ELF-1 (cell line): ENCODE measurements around the gene SPACA4.
A peak's percentile ranks its signal among the peaks of the same experiment; 100 is the strongest.
"Not testable (repeated sequence)": the region's sequence is repeated elsewhere in the genome, so short reads cannot be mapped to it uniquely, and the experiment has no call there.

Source experiments
- DNase-seq: peaks from one replicate; pipeline ENCODE4 v3.0.0-alpha.2; 2016; ENCODE audit warnings: low read depth, low spot score

SPACA4 gene

GRCh38 chr19:48618278-48618915 is 11.9 kb downstream of the SPACA4 start:
- no peak for DNase-seq

- peak; percentile 99 for DNase-seq
These were observed 12.6 kb downstream of the SPACA4 start, which contains the start of the genes RPL18 and SPHK2 for GRCh38 chr19:48618916-48619691. RPL18 (minus strand) TSS chr19:48619178; CDS start chr19:48619143, 35 bp downstream. SPHK2 (plus strand) TSS chr19:48619506; CDS start chr19:48620515, 1,009 bp downstream.

- no peak for DNase-seq
These were observed 13.4 kb downstream of the SPACA4 start for GRCh38 chr19:48619692-48620585.

GRCh38 chr19:48623556-48624066 is 17.1 kb downstream of the SPACA4 start:
- no peak for DNase-seq

GRCh38 chr19:48624067-48624594 is 17.6 kb downstream of the SPACA4 start:
- DNase-seq: peak; percentile 99

- no peak for DNase-seq
These were observed 18.5 kb downstream of the SPACA4 start for GRCh38 chr19:48624791-48625723.

GRCh38 chr19:48625891-48626327 is 19.4 kb downstream of the SPACA4 start:
- DNase-seq: no peak

GRCh38 chr19:48627201-48627864 is 20.8 kb downstream of the SPACA4 start:
- DNase-seq: no peak

- DNase-seq: no peak
These were observed 21.3 kb downstream of the SPACA4 start for GRCh38 chr19:48627865-48628314.

- DNase-seq: no peak
These were observed 22.1 kb downstream of the SPACA4 start for GRCh38 chr19:48628486-48629296.

- no peak for DNase-seq
These were observed 22.7 kb downstream of the SPACA4 start for GRCh38 chr19:48629297-48629598.

GRCh38 chr19:48629599-48630295 is 23.2 kb downstream of the SPACA4 start:
- peak; percentile 98 for DNase-seq

GRCh38 chr19:48630296-48631063 is 23.9 kb downstream of the SPACA4 start:
- DNase-seq: peak; percentile 88

- DNase-seq: no peak
These were observed 24.7 kb downstream of the SPACA4 start for GRCh38 chr19:48631225-48631624.

GRCh38 chr19:48632286-48632685 is 25.7 kb downstream of the SPACA4 start:
- not testable (repeated sequence) for DNase-seq

GRCh38 chr19:48632692-48633147 is 26.2 kb downstream of the SPACA4 start:
- peak; percentile 39 for DNase-seq
